GM21717 (cell line): ENCODE measurements around the gene PARD3B.

Experiments used
- ATAC-seq: cut with Tn5 transposase; IDR thresholded peaks from one replicate; pipeline ENCODE4 v1.9.1; 2021; ENCODE audit warnings: mild to moderate bottlenecking, moderate library complexity; ENCODE audit not compliant: unreplicated experiment

PARD3B gene

DNA sequence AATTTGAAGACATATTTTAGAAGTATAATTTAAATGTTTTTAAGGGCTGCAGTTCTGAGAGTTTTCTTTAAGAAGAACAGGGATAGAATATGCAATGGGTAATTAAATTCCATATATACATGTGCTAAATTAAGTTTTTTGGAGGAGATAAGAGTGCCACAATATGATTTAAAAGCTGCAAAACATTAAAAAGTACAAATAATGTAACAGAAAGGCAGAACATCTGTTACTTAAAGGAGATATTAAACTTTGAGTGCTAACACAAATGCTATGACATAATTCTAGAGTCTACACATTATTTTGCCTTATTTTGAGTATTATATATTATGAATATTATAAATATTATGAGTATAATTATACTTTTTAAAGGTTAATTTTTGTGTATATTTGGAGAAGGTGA lies 102.4 kb downstream of the PARD3B start:
- ATAC-seq: no peak

DNA sequence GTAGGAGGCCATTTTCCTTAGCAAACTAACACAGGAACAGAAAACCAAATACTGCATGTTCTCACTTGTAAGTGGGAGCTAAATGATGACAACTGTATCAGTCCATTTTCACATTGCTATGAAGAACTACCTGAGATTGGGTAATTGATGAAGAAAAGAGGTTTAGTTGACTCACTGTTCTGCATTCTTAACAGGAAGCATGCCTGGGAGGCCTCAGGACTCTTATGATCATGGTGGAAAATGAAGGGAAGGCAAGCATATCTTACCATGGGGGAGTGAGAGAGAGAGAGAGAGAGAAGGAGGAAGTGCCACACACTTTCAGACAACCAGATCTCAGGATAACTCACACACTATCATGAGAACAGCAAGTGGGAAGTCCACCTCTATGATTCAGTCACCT lies 105.3 kb downstream of the PARD3B start:
- no peak for ATAC-seq

DNA sequence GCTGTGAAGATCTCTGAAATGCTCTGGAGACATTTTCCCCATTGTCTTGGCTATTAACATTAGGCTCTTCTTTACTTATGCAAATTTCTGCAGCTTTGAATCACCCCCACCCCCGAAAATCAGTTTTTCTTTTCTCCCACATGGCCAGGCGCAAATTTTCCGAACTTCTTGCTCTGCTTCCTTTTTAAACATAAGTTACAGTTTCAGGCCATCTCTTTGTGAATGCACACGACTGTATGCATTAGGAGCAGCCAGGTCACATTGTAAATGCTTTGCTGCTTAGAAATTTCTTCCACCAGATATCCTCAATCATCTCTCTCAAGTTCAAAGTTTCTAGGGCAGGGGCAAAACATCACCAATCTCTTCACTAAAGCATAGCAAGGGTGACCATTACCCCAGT lies 106.8 kb downstream of the PARD3B start:
- ATAC-seq: no peak

DNA sequence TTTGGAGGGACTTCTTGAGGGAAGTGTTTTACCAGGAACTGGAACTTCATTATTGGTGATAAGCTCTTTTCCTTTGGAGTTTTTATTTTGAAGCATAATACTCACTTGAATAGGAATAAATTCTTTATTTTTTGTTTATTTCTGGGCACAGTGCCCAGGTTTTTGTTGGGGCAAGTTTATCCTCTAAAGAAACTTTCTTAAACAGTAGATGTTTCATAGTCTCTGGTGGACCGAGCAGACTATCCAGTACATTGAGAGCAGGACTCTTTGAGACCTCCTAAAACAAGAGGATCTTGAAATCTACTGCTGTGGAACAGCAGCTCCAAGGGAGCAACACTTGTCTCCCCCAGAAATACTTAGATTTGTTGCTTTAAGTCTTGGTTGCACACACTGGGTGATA lies 109.4 kb downstream of the PARD3B start:
- no peak for ATAC-seq

DNA sequence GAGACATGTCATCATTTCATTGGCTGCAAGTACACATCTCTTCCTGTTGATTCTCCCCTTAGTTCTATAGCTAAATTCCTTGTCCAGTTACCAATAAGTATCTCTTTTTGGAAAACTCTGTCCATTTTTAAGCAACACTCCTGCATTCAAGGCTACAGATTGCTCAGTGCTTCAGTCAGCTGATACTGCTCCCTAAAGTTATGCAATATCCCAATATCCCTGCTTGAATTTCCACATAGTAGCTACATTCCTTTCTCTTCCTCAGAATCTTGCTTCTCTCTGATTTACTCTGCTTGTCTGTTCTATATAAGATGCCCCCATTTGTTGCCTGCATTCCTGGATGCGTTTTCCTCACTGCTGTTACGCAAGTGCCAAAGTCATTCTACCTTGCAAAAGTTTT lies 109.8 kb downstream of the PARD3B start:
- ATAC-seq: no peak

DNA sequence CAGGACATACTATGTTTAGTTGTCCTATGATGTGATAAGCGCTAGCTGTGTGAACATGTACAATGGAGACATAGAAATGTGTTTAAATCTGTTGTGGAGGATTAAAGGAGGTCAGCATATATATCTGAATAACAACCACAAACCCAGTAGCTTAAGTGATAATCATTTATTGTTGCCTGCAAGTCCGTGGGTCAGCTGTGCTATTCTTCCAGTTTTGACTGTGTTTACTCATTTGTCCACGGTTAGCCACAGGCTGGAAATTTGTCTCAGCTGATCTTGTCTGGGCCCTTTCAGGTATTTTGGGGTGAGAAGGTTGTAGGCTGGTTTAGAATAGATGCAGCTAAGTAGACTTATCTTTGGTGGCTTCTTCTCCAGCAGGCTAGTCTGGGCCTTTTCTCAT lies 110.4 kb downstream of the PARD3B start:
- ATAC-seq: no peak

DNA sequence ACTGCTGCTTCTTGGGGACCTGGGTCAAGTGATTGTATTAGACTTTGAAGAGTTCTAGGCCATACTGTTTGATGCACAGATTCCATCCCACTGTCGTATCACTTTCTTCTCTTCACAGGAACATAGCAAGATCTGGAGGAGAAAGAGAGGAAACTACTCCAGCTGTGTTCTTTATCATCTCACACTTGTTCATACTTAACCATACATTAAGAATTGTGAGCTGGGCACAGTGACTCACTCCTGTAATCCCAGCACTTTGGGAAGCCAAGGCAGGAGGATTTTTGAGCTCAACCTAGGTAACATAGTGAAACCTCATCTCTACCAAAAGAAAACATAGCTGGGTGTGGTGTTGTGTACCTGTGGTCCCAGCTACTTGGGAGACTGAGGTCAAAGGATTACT lies 111.7 kb downstream of the PARD3B start:
- no peak for ATAC-seq

DNA sequence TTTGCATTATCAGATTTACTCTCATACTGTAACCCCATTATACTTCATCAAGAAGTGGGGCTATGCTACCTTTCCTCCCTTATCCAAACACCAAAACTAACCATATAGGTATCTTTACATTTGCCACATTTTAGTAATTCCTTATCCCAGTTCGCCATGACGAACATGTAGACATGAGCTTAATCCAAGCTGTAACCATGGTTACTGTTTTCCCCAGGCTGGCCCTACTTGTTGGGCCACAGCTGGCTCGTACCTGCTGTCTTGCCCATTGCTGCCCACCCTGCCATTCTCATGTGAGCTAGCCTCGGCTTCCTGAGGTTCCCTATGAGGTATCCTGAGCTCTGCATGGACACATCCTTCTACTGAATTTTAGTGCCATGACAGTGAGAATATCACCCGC lies 117.7 kb downstream of the PARD3B start:
- ATAC-seq: no peak

DNA sequence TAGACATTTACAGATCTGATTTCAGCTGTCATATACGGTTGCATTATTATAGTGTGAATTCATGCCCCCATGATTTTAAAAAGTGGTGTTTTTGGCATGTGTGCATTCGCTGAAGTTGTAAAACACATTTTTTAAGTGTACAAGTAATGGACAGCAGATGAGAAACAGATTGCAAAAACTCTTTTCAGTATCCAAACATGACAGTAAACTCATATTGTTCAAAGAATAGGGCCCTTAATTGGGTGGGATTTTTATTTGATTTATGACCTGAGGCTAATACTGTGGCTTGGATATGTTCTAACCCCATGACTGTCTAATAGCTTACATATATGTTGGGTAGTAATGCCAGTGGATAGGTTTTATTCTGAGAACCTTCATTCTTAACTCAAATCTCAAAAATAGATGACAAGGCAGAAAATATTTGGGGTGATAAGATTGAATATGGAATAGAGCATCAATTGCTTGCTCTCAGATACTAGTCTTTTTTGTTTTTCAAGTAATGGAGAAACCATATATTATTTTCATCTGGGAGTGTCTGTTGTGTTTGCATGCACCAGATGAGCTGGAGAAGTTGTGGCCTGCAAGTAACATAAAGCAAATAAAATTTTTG lies 118.6 kb downstream of the PARD3B start:
- no peak for ATAC-seq

DNA sequence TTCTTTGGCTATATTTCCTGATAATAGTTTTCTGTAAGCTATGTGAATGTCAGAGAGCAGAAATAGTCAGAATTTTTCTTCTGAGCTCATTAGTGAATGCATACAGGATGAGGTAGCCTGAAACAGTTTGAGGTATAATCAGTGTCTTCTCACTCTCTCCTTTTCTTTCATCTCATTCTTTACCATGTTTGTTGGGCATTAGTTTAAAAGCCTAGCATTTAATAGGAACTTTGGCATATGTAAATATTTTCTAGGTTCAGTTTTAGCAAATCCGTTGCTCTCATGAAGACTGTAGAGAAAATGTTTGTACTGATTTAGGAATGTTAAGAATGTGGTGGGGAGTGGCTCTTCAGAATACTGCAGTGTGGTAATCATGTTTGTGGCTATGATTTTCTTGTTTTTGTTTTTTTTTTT lies 119.4 kb downstream of the PARD3B start:
- ATAC-seq: no peak

DNA sequence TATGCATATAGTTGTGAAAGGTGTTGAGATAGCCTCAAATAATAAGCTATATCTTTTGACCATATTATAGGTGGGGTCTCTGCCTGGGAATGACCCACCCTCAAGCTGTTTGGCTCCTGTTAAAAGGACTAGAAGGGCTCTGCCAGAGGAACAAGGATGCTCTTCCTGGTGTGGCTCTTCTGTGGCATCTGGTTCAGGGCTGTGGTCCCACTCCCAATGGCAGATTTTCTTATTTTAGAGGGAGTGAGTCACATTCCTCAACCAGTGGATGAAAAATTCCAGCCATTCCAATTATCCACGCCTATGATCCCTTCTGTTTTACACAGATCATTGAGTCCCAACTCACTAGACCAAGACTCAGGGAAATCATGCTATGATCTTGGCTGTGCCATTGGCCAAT lies 119.9 kb downstream of the PARD3B start:
- ATAC-seq: no peak

DNA sequence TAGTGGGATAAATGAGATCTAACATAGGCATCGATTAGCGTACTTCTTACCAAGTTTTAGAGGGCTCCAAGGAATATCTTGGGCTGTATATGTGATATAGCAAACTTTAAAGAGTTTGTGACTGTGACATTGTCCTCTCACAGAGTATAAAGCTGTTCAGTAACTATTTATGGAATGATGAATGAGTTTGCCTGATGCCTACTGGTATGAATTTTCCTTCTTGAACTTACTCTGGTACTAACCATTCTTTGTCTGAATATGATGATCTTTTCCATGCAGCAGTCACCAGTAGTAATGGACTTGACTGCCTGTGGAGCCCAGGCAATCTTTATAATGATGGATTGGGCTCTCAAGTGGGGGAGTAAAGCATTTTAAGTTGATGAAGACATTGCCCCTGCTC lies 120.5 kb downstream of the PARD3B start:
- no peak for ATAC-seq

DNA sequence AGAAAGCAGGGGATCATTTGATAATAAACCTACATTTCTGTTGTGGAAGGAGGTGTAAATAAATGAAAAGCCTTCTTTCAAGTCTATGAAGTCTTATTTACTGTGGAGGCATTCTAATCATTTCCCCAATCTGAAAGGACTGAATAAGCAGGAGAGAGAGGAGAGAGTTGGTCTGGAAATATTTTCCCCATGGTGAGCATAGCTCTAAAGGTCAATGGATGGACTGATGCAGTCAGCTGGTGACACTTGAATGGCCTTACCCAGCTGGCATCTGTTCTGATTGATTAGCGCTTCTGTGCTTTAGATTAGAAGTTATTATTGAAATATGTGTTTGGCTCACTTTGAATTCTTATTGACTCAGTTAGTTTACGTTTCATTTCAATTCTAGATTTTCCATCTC lies 122.7 kb downstream of the PARD3B start:
- ATAC-seq: no peak

DNA sequence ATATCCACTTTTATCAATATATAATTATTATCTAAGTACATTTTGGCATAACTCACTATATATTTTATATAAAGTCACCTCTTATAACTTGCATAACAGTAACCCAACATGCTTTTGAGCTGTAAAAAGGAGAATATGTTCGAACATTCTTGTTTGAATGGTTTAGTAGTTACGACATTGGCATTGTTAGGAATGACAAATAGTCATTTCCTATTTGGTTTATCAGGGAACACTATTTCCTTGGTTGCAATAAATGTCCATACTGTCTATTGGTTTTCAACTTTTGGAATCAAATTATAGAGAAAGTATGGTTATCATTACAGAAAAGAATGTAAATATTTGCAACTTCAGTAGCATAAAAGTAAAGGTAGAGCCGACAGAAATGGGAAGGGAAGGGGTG lies 124.1 kb downstream of the PARD3B start:
- no peak for ATAC-seq

DNA sequence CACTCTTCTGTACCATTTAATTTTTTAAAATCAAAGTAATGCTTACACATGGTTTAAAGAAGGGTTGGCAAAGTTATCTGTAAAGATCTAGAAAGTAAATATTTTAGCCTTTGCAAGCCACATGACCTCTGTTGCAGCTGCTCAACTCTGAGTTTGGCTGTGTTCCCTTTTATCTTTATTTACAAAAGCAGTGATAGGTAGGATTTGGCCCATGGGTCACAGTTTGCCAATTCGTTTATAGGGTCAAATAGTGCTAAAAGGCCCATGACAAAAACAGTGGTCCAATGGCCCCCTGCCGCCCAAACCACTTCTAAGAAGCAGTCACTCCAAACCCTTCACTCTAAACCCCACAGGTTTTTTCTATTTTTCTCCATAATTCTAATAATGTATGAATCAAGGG lies 124.8 kb downstream of the PARD3B start:
- ATAC-seq: no peak

DNA sequence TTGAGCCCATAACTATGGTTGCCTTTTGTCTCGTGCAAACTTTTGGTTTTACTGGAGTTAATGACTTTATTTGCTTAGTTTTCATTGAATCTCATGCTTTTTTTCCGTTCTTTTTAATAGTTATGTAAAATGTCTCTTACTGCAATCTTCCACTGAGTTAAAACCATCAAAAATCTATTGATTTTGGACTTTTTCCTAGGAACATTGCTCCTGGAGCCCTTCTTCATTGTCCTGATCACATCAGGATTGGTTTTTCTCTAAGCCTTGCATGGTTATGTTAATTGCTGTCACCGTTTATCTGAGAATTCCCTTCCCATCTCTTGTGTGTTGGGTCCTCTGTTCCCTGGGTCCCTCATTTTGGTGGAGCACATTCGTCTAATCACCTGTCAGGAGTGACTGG lies 125.5 kb downstream of the PARD3B start:
- no peak for ATAC-seq

DNA sequence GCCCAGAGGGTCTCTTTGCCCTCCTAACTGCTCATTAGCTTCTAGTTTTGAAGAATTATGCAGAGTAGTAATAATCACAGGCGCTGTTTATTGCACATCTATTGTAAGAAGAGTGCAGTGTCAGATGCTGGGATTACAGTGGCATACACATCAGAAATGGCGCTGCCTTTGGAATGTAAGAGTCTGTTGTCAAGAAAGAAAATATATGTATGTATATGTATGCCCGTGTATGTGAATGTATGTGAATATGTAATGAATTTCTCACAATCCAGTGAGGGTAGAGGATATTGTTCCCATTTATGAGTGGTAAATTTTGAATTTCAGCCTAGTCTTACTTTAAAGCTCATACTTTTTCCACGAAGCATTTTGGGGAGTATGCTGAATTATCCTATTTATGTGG lies 127.5 kb downstream of the PARD3B start:
- no peak for ATAC-seq

DNA sequence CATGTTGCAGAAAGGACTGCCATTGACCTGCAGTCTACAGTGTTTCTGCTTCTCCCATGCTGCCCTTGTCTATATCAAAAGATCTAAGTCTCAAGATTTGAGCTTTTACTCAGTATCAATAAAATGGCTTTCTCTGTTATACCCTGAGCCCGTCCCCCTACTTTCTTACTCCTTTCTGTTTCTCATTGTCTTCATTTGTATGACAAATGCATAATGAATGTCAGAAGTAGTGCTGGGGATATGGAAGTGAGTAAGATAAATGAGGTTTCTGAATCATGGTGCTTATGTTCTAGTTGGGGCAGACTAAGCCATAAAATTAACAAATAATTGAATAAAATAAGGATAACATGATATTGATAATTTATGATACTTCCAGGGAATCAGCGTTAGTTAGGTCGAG lies 128.6 kb downstream of the PARD3B start:
- no peak for ATAC-seq

DNA sequence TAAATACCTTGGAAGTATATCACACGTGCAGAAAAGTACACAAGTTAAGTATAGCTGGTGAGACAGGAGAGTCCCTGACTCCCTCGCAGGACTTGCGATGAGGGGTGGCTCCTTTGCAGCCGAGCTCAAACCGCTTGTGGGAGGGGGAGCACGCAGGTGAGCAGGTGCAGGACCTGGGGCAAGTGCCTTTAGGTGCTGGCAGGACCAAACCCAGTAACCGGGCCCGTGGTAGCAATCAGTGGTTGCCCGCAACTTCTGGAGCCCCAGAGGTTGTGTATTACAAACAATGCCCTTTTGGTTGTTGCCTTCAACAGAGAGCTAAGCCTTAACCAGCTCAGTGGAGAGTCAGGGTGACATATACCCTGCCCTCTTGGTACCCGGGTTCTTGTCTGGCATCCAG lies 132.8 kb downstream of the PARD3B start:
- ATAC-seq: no peak

DNA sequence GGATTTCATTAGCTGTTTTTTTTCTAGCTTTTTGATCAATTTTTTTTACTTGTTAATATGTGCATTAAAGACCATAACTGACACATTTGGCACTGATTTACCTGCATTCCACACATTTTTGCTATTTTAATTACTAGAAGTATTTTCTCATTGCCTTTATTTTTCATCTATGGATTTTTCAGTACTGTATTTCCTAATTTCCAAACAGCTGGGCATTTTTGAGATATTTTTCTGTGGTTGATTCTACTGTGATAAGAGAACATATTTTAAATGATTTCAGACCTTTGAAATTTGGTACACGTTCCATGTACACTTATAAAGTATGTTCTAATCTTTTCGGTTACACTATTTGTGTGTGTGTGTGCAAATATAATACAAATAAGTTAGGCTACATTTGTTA lies 135.3 kb downstream of the PARD3B start:
- ATAC-seq: no peak

DNA sequence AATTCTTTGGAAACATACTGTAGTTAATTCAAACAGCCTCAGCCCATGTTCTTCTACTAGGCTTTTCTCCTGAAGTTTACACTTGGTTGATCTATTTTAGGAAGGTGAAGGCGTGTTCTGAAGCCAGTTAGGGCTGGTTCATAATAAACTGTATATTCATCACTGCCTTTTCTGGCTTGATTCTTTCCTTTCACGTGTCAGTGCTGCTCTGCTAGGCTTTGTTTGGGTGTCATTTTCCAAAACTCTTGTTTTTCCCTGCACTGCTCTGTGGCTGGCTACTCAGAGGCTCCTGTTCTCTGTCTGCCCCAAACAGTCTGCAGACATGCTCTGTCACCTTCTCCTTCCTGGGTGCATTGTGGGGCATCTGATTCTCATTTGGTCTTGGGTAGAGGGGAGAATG lies 136.1 kb downstream of the PARD3B start:
- no peak for ATAC-seq

DNA sequence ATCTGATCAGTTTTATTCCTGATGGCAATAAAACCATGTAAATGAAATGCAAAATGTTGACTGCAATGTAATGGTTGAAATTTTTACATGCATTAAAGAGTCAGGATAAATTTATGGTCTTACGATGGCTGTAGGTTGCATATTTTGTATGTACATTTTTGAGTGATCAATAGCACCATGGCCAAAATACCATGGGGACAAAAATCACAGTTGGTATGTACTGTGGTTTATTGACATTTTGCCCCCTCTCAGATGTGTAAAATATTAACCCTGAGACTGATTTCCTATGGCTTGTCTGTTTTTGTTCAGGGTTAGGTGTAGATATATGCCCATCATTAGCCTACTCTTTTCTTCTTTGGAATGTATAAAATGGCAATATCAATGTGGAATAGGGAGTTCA lies 138.1 kb downstream of the PARD3B start:
- ATAC-seq: no peak

DNA sequence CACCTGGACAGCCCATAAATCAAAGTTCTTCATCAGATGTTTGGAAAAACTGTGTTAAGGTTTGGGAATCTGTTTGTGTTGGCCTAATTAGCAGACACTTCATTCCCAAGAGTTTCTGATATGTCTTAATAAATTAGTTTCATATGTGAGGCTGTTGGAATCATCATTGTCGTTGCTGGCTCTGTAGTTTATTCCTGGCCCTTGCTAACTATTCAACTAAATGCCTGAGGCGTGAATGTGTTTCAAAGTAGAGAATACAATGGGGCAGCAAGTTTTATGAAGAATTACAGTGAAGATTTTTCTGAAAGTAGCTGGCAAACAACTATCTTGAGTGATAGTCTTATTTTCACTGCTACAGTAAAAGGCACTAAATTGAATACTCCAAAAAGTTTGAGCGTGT lies 141.1 kb downstream of the PARD3B start:
- ATAC-seq: no peak

DNA sequence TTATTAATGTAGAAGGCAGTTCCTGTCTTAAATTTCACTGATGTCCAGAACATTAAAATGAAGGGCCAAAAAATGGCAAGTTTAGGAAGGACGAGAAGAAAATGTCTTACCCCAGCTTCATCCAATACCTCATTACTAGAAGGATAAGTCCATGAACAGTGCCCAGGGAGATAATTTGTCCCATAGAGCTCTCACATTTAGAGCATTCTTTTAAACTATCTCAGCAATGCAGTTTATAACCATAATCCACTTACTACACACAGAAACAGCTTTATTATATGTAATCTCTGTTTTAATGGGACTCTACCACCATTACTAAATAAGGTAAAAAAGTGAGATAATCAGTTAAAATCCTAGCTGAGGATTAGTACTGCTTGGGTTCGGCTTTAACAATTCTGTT lies 142.5 kb downstream of the PARD3B start:
- ATAC-seq: no peak
